ENCODE results near the gene VPS13D. TPM values are rescaled to one million over a fixed set of nuclear protein-coding genes. Genes with fewer than 3 reads are reported as not detected.

The VPS13D gene
- total RNA-seq, 4 donors from 2014 or later, result 60.9 to 91.6 (median 71.6) TPM

GRCh38 chr1:12488666-12489354 lies 259.0 kb downstream of the VPS13D start:
- TF ChIP-seq POLR2A (IDR thresholded peaks at IDR 0.05), result no peak
- TF ChIP-seq, protein P1, sequence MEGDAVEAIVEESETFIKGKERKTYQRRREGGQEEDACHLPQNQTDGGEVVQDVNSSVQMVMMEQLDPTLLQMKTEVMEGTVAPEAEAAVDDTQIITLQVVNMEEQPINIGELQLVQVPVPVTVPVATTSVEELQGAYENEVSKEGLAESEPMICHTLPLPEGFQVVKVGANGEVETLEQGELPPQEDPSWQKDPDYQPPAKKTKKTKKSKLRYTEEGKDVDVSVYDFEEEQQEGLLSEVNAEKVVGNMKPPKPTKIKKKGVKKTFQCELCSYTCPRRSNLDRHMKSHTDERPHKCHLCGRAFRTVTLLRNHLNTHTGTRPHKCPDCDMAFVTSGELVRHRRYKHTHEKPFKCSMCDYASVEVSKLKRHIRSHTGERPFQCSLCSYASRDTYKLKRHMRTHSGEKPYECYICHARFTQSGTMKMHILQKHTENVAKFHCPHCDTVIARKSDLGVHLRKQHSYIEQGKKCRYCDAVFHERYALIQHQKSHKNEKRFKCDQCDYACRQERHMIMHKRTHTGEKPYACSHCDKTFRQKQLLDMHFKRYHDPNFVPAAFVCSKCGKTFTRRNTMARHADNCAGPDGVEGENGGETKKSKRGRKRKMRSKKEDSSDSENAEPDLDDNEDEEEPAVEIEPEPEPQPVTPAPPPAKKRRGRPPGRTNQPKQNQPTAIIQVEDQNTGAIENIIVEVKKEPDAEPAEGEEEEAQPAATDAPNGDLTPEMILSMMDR (IDR thresholded peaks at IDR 0.05 in 4 of 5, conservative IDR thresholded peaks at IDR 0.05 in 1 of 5), result no peak

GRCh38 chr1:12490532-12491142 lies 260.8 kb downstream of the VPS13D start:
- TF ChIP-seq, protein P1 (IDR thresholded peaks at IDR 0.05 in 4 of 5, conservative IDR thresholded peaks at IDR 0.05 in 1 of 5), result no peak
- TF ChIP-seq POLR2A (IDR thresholded peaks at IDR 0.05), result no peak
- no peaks in the 10 kb centered on the region for H3K9me3 ChIP-seq
- H3K27me3 ChIP-seq, result no peaks in the 10 kb centered on the region
- in situ Hi-C loops (cut with MboI; ENCODE audit: low sequenced_read_pairs in 4 of 4) (no loop called here), intact Hi-C loops (cut with DNase I; ENCODE audit: low total_unique reads) (no loop called here)
- H3K4me3 ChIP-seq, result no peak overlapping the region
- ATAC-seq (no peak), DNase-seq (no peak)
- H3K36me3 ChIP-seq, result no peaks in the 10 kb centered on the region
- H3K4me1 ChIP-seq, result peaks cover 14 to 20% of the 10 kb centered on the region in 2 donors
- H3K27ac ChIP-seq, result no peak overlapping the region

More at GRCh38 chr1:12488666-12489354, 259.0 kb downstream of the VPS13D start:
- no peak overlapping the region for H3K27ac ChIP-seq
- DNase-seq, result no peak
- no peaks in the 10 kb centered on the region for H3K27me3 ChIP-seq
- no peaks in the 10 kb centered on the region for H3K9me3 ChIP-seq
- in situ Hi-C loops (cut with MboI; ENCODE audit: low sequenced_read_pairs in 4 of 4) (no loop called here), intact Hi-C loops (cut with DNase I; ENCODE audit: low total_unique reads) (no loop called here)
- H3K36me3 ChIP-seq, result no peaks in the 10 kb centered on the region
- H3K4me1 ChIP-seq, result peaks cover 24 to 39% of the 10 kb centered on the region in 2 donors
- no peak overlapping the region for H3K4me3 ChIP-seq
- ATAC-seq, result no peak

GRCh38 chr1:12491656-12492055 lies 261.8 kb downstream of the VPS13D start:
- Histone ChIP-seq H3K27me3 (no peaks in the 10 kb centered on the region), H3K27ac (no peak overlapping the region), H3K4me1 (peaks cover 4 to 10% of the 10 kb centered on the region in 2 donors), H3K36me3 (no peaks in the 10 kb centered on the region), H3K9me3 (no peaks in the 10 kb centered on the region), H3K4me3 (no peak overlapping the region)
- DNase-seq (no peak), ATAC-seq (no peak)
- intact Hi-C loops (cut with DNase I; ENCODE audit: low total_unique reads) (no loop called here), in situ Hi-C loops (cut with MboI; ENCODE audit: low sequenced_read_pairs in 4 of 4) (no loop called here)
- TF ChIP-seq, protein P1 (IDR thresholded peaks at IDR 0.05 in 4 of 5, conservative IDR thresholded peaks at IDR 0.05 in 1 of 5), result no peak
- TF ChIP-seq POLR2A (IDR thresholded peaks at IDR 0.05), result no peak

GRCh38 chr1:12495725-12496124 lies 265.9 kb downstream of the VPS13D start:
- no peak for DNase-seq
- no peaks in the 10 kb centered on the region for H3K4me1 ChIP-seq
- intact Hi-C loops (cut with DNase I; ENCODE audit: low total_unique reads), result no loop called here
- in situ Hi-C loops (cut with MboI; ENCODE audit: low sequenced_read_pairs in 4 of 4), result no loop called here
- no peaks in the 10 kb centered on the region for H3K9me3 ChIP-seq
- H3K27ac ChIP-seq, result no peak overlapping the region
- no peaks in the 10 kb centered on the region for H3K27me3 ChIP-seq
- no peak for TF ChIP-seq POLR2A (IDR thresholded peaks at IDR 0.05)
- TF ChIP-seq, protein P1 (IDR thresholded peaks at IDR 0.05 in 4 of 5, conservative IDR thresholded peaks at IDR 0.05 in 1 of 5), result no peak
- ATAC-seq, result no peak
- H3K36me3 ChIP-seq, result peaks cover 0 to 15% of the 10 kb centered on the region in 2 donors
- H3K4me3 ChIP-seq, result no peak overlapping the region
